H7 (cell line): ENCODE results near the gene TIMM17A. TPM values are rescaled to one million over a fixed set of nuclear protein-coding genes. Genes with fewer than 3 reads are reported as not detected.
"Not testable (repeated sequence)": the region's sequence is repeated elsewhere in the genome, so short reads cannot be mapped to it uniquely, and the experiment has no call there.

Experiments
- DNase-seq: peaks from one replicate; pipeline ENCODE4 v3.0.0; 2012
- H3K27me3 ChIP-seq: 2 replicates; pipeline ENCODE4 v1.6.0; 2011; ENCODE audit warnings: mild to moderate bottlenecking, low read length; ENCODE audit not compliant: control insufficient read depth, insufficient read depth
- H3K36me3 ChIP-seq: replicated peaks from 2 replicates; pipeline ENCODE4 v1.5.1; 2011; ENCODE audit warnings: low read length; ENCODE audit not compliant: control insufficient read depth, insufficient read depth
- H3K4me3 ChIP-seq: 2 replicates; pipeline ENCODE4 v1.5.1; 2011; ENCODE audit warnings: low read depth, mild to moderate bottlenecking, control low read depth, low read length, moderate library complexity; ENCODE audit not compliant: insufficient read depth
- total RNA-seq: library from RNA; depleted of rRNA; stranded (reverse); fragments of >200 nt; shearing (Covaris generic); gene quantifications from 2 replicates; pipeline ENCODE4 v1.2.3, GENCODE V29; 2014

The TIMM17A gene
- total RNA-seq, 1 experiment from 2014 or later = 75.6 TPM

DNA sequence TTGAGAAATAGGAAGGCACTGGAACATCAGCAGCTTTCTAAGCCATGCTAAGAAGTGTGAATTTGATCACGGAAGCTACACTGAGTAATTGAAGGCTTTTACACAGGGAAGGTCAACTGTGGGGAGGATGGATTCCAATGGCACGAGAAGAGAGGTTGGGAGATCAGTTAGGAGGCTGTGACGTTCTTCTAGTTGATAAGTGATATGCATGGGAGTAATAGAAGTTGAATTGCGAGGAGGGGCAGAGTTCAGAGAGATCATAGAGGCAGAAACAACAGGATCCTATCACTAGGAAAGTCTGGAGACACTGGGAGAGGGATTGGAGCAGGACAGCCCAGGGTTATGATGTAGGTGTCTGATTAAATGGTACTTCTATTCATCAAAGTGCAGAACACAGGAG is 25.2 kb upstream of the TIMM17A start:
- H3K36me3 ChIP-seq = no peaks in the 10 kb centered on the region
- DNase-seq = no peak
- no peaks in the 10 kb centered on the region; the same call in 1 of the 2 replicates for H3K27me3 ChIP-seq
- H3K4me3 ChIP-seq = no peak overlapping the region

DNA sequence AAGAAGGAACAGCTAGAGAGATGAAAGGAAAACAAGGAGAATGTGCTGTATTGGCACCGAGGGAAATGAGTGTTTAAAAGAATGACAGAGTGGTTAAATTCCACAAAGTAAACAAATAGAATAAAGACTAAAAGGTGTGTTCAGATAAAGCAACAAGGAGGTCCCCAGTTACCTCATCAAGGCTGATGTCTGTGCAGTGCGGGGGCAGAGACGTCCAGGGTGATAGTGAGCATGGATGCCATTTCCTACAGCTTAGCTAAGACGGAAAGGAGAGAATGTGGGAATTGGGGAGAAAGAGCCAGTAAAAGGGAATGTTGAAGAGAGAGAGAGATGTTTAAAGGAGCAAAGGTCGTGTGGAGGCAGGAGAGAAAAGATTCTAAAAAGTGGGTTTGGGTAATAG is 24.5 kb upstream of the TIMM17A start:
- Histone ChIP-seq H3K27me3 (no peaks in the 10 kb centered on the region; the same call in 1 of the 2 replicates), H3K4me3 (no peak overlapping the region), H3K36me3 (no peaks in the 10 kb centered on the region)
- no peak for DNase-seq

DNA sequence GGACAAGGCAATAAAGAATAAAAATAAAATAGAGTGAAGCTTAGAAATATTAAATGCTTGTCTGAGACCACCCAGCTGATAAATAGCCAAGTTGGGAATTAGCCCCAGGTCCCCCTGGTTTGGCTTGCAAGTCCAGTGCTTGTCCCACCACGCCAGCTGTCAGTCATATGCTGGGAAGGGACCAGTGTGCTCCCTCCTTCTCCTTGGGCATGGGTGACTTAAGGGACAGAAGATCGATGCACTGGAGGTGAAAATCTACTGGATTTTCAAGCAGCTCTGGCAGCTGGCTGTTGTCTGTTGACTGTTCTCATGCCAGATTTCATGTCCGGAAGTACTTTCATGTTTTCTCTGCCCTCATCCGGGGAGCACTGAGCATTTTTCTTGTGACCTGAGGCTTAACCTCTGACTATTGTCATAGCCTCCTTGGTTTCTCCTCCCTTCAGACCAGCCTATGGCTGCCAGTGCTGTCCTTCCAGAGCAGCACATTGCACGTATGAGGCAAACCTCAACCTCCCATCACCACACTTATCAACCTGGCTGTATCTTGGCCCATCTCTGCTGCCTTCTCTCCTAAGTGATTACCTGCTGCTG is 21.4 kb upstream of the TIMM17A start:
- no peak overlapping the region for H3K4me3 ChIP-seq
- no peak for DNase-seq
- no peaks in the 10 kb centered on the region; the same call in 1 of the 2 replicates for H3K27me3 ChIP-seq
- no peaks in the 10 kb centered on the region for H3K36me3 ChIP-seq

DNA sequence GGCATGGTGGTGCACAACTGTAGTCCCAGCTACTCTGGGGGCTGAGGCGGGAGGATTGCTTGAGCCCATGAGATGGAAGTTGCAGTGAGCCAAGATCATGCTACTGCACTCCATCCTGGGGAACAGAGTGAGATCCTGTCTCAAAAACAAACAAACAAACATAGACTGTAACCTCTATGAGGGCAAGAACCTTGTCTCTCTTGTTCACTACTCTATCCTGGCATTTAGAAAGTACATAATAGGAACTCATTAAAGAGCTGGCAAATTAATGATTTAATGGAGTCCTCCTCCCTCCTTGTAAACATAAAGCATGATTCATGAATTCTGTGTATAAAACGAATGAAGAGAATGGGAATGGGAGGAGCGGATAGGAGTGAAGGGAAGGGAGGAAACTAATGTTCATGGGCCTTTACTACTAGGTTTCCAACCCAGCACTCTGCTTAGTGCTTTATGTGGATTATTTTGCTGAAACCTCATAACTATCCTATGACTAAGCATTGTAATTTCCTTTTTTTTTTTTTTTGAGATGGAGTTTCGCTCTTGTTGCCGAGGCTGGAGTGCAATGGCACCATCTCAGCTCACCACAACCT is 17.6 kb upstream of the TIMM17A start:
- no peak for DNase-seq
- H3K4me3 ChIP-seq = no peak overlapping the region

DNA sequence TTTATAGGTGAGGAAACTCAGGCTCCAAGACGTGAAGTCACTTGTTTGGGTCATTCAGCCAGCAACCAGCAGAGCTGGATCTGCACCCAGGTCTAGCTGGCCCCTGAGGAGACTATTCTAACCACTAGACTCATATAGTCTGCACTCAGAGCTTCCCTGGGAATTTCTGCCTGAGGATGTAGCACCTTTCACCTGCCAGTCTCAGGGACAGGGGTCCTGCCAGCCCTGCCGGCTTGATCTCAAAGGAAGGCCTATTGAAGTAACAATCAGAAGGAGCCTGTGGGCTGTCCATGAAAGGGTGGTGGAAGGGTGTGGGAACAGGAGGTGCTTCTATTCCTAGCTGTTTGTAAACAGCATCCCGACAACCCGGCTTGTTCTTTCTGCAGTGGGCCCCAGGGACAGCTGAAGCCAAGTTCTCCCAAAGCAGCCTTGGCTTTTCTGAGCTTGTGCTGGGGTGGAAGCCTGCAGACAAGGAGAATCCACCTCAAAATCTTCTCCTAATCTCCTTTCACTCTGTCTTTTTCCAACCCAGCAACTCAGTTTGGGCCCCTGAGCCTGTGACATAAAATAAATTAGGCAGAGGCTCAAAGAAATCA is 16.8 kb upstream of the TIMM17A start:
- H3K27me3 ChIP-seq = no peaks in the 10 kb centered on the region; the same call in 1 of the 2 replicates
- H3K36me3 ChIP-seq = no peaks in the 10 kb centered on the region
- H3K4me3 ChIP-seq = no peak overlapping the region
- no peak for DNase-seq

More for the DNA sequence above, 17.6 kb upstream of the TIMM17A start:
- Histone ChIP-seq H3K27me3 (no peaks in the 10 kb centered on the region; the same call in 1 of the 2 replicates), H3K36me3 (no peaks in the 10 kb centered on the region)

DNA sequence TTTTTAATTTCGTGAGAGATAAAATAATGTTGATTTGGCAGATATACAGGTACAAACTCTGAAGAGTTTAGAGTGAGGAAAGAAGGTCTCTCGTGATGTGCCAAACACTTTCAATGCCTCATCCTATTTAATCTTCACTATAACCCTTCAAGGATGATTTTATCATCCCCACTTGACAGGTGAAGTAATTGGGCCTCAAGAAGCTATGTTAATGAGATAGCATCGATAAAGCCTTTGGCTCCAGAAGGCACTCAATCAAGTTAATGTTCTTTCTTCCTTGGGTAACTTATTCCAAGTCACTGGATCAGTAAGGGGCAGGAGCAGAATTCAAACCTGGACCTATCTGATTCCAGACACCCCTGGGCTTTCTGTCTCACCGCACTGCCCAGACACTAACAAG is 16.2 kb upstream of the TIMM17A start:
- H3K36me3 ChIP-seq = no peaks in the 10 kb centered on the region
- DNase-seq = no peak
- no peak overlapping the region for H3K4me3 ChIP-seq
- H3K27me3 ChIP-seq = no peaks in the 10 kb centered on the region

DNA sequence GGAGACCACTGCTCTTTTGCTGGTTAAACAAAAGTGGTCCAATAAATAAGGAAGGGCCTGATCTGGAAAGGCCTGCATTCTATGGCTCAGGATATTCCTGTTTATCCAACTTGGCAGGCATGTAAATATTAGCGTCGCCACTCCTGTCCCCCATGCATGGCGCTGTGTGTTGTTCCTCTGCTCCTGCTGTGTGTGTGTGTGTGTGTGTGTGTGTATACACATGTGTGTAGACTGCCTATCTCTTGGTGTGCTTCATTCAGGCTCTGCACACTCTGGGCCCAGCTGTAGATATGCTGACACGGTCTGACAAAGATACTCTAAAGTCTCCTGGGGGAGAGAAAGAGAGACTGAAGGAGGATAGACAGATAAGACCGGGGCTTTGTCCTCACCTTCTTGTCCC is 15.7 kb upstream of the TIMM17A start:
- no peak for DNase-seq
- Histone ChIP-seq H3K27me3 (no peaks in the 10 kb centered on the region), H3K4me3 (no peak overlapping the region), H3K36me3 (no peaks in the 10 kb centered on the region)

DNA sequence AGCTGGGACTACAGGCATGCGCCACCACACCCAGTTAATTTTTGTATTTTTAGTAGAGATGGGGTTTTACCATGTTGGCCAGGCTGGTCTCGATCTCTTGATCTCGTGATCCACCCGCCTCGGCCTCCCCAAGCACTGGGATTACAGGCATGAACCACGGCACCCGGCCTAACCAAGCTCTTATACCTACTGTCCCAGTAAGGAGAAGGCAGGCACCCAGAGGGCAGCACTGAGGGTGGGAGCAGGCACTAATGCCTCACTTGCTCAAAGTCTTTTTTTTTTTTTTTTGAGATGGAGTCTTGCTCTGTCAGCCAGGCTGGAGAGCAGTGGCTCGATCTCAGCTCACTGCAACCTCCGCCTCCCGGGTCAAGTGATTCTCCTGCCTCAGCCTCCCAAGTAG is 15.0 kb upstream of the TIMM17A start:
- DNase-seq = not testable (repeated sequence)

DNA sequence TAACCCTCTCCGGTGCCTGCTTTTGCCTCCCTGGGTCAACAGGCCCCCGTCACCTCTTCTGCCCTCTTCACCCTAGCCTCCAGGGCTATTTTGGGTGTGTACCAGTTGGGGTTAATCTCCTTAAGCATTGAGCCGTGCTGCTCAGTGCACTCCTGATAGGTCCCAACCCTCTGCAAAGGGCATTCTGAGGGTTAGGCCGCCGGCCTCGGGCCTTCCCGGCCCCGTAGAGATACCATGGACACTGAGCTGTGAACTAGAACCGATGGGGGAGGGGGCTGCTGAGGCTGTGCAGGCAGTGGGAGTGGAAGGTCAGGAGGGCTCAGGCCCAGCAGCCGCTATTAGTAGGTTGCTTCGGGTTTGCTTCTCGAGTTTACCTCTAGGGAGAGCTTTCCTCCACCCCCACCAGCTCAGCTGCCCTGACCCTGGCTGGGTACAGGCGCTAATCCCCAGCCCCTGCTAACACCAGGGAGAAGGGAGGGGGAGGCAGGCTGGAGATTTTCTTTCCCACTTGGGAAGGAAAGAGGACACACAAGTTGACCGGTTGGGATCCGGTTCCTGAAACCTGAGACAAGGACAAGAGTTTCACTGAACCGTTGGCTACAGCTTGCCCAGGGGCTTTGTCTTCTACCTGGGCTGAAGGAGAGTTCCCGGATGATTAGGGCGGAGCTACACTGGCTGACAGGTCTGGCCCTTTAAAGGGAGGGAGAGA is 13.7 kb upstream of the TIMM17A start:
- Histone ChIP-seq H3K27me3 (peaks cover 6% of the 10 kb centered on the region), H3K36me3 (no peaks in the 10 kb centered on the region), H3K4me3 (peak overlapping the region; percentile 29)
- DNase-seq = peak; percentile 85

More for the DNA sequence above, 15.0 kb upstream of the TIMM17A start:
- H3K36me3 ChIP-seq, H3K27me3 ChIP-seq, H3K4me3 ChIP-seq: not testable (repeated sequence)

DNA sequence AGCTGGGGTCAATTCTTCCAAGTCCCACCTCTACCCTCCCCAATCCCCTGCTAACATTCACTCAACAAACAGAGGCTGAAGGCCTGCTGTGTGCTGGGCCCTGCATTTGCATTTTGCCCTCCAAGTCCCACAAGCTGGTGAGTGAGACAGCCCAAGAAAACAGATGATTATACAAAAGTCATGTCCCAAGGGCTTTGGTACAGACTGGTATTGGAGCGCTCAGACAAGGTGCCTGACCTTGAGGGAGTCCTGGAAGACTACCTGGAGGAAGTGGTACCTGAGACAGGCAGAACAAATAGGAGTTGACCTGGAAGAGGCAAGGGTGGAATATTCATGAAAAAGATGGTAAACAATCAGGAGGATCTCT is 13.2 kb upstream of the TIMM17A start:
- DNase-seq = no peak
- Histone ChIP-seq H3K4me3 (no peak overlapping the region), H3K27me3 (peaks cover 11% of the 10 kb centered on the region), H3K36me3 (no peaks in the 10 kb centered on the region)

DNA sequence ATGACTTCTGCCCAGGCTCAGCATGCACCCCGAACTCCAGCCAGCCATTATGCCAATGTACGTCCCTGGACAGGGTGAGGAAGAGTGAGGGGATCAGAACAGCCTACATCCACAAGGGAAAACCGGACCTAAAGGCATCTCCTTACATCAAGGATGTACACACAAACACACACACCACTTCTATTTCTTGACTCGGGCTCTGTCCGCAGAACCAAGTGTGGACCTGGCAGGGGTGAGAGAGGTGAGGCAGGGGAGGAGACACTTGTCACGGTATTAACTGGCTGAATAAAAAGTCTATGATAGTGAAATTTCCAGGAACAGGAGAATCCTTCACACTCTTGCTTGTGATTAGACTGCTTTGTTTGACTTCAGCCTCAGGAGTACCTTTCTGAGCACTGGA is 11.3 kb upstream of the TIMM17A start:
- Histone ChIP-seq H3K27me3 (peaks cover 23% of the 10 kb centered on the region), H3K36me3 (no peaks in the 10 kb centered on the region), H3K4me3 (no peak overlapping the region)
- DNase-seq = no peak

DNA sequence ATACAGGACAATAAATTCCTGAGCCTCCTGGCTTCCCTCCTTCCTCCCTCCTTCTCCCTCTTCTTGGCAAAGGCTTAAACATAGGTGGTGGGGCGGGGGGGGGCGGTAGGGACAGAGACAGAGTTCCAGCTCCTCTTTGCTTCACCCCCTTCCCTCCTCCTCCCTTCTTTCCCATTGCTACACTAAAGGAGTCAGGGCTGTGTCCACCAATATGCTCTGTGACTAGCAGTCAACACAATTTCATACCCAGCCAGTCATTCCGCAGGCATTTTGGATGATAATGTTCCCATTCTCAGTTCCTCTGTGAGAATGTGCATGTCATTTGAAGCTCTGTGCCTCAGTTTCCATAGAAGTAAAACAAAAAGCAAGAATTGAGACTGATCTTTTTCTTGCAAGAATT is 10.7 kb upstream of the TIMM17A start:
- Histone ChIP-seq H3K4me3 (no peak overlapping the region), H3K27me3 (peaks cover 24% of the 10 kb centered on the region), H3K36me3 (no peaks in the 10 kb centered on the region)
- no peak for DNase-seq

DNA sequence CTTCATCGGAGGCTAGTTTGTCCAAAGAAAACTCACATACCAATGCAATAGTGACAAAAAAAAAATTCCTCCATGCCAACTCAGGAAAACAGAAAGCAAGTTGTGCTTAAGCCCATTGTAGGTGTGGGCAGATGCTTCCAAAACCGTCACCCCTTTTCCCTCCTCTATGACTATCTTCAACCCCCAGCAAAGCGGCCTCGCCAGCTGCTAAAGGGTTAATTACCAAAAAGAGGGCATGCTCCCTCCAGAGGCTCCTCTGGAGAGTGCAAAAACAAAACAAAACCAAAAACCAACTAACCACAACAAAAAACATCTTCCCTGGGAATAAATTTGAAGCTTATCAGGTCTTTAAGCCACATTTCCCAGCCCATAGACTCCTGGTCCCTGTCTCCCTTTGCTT is 10.1 kb upstream of the TIMM17A start:
- peak; percentile 60 for DNase-seq
- peaks cover 24% of the 10 kb centered on the region for H3K27me3 ChIP-seq
- no peaks in the 10 kb centered on the region for H3K36me3 ChIP-seq
- H3K4me3 ChIP-seq = no peak overlapping the region

DNA sequence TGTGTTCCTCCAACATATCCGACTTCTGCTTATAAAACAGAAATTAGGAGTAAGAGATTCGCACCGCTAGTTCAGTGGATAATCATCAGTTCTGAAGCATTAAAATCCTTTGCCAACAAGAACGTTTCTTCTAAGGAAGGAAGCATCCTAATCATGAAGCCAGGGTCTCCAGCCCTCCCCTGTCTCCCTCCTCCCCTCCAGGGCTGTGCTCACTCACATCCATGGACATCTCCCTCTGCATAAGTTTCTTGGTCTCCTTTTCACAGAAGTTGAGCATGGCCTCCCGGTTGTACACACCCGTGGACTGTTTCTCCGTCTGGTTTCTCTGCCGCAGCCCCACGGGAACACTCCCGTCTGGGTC is 9.5 kb upstream of the TIMM17A start:
- H3K4me3 ChIP-seq = peak overlapping the region; percentile 45
- no peak for DNase-seq
- H3K36me3 ChIP-seq = no peaks in the 10 kb centered on the region
- peaks cover 24% of the 10 kb centered on the region for H3K27me3 ChIP-seq
